Colonic mucosa (tissue), 4 donors: ENCODE data around the gene OCLN. TPM values are rescaled to one million over a fixed set of nuclear protein-coding genes. Genes with fewer than 3 reads are reported as not detected.

Source experiments
- DNase-seq: peaks from one replicate; pipeline ENCODE4 v3.0.0-alpha.2; 2020
- H3K27ac ChIP-seq: fragments of 200-600 bp; one replicate; pipeline ENCODE4 v1.8.0; 2021
- H3K27me3 ChIP-seq: fragments of 200-600 bp; one replicate; pipeline ENCODE4 v1.8.0; 2021
- H3K36me3 ChIP-seq: fragments of 200-600 bp; one replicate; pipeline ENCODE4 v1.8.0; 2021
- H3K4me1 ChIP-seq: fragments of 200-600 bp; one replicate; pipeline ENCODE4 v1.8.0; 2021; ENCODE audit warnings: mild to moderate bottlenecking
- H3K4me3 ChIP-seq: fragments of 200-600 bp; one replicate; pipeline ENCODE4 v1.8.0; 2021
- H3K9ac ChIP-seq, 2 donors: one replicate each; pipeline ENCODE4 v1.7.0; 2013; ENCODE audit warnings: control low read depth in 2 of 2, low read depth in 2 of 2, low read length in 2 of 2
- H3K9me3 ChIP-seq: fragments of 200-600 bp; one replicate; pipeline ENCODE4 v1.8.0; 2021
- intact Hi-C: fragments of 100-400 bp; cut with DNase I; formaldehyde crosslinking; loops from one replicate; pipeline ENCODE4 v1.14.1; 2022
- total RNA-seq, 2 donors: library from RNA; stranded (reverse); fragmentation: NEBNext Ultra II Directional in 1 of 2; extraction: Animal tissue kit (Norgen Biotek cat#: 25700) in 1 of 2; gene quantifications; one replicate each; pipeline ENCODE4 v1.2.1, GENCODE V29; 2021
- TF ChIP-seq, protein P1 (sequence below): fragments of 200-600 bp; IDR thresholded peaks from one replicate; pipeline ENCODE4 v1.8.0; 2022; ENCODE audit warnings: antibody characterized with exemption, mild to moderate bottlenecking
- donor health status: healthy.
- donor health status: DM: no; HTN: no; CAD: no.
- donor health status: DM: no; HTN: no; CAD: no.

OCLN gene
- total RNA-seq, 2 donors from 2014 or later, result 115 to 176 TPM

DNA sequence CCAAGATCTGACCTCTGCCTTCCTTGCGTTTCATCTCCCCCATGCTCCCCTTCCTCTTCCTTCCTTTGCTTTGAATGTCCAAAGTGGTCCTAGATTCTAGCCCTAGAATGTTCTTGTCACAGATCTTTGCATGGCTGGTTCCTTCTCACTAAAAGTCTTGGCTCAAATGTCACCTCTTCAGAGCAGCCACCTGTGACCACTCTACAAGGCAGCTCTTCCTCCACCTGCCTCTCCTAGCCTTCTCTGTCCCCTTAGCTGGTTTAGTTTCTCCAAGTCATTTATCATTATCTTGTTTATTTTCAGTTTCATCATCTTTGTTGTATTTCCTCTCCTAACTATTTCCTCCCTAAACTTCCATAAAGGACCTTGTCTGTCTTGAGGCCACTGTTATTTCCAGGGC, 7.1 kb upstream of the OCLN start:
- intact Hi-C loops, result no loop called here
- Histone ChIP-seq H3K27me3 (no peaks in the 10 kb centered on the region), H3K36me3 (no peaks in the 10 kb centered on the region), H3K9ac (no peak overlapping the region), H3K4me1 (no peaks in the 10 kb centered on the region), H3K4me3 (no peak overlapping the region), H3K27ac (no peak overlapping the region), H3K9me3 (no peaks in the 10 kb centered on the region)
- TF ChIP-seq, protein P1, sequence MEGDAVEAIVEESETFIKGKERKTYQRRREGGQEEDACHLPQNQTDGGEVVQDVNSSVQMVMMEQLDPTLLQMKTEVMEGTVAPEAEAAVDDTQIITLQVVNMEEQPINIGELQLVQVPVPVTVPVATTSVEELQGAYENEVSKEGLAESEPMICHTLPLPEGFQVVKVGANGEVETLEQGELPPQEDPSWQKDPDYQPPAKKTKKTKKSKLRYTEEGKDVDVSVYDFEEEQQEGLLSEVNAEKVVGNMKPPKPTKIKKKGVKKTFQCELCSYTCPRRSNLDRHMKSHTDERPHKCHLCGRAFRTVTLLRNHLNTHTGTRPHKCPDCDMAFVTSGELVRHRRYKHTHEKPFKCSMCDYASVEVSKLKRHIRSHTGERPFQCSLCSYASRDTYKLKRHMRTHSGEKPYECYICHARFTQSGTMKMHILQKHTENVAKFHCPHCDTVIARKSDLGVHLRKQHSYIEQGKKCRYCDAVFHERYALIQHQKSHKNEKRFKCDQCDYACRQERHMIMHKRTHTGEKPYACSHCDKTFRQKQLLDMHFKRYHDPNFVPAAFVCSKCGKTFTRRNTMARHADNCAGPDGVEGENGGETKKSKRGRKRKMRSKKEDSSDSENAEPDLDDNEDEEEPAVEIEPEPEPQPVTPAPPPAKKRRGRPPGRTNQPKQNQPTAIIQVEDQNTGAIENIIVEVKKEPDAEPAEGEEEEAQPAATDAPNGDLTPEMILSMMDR, result no peak
- no peak for DNase-seq

DNA sequence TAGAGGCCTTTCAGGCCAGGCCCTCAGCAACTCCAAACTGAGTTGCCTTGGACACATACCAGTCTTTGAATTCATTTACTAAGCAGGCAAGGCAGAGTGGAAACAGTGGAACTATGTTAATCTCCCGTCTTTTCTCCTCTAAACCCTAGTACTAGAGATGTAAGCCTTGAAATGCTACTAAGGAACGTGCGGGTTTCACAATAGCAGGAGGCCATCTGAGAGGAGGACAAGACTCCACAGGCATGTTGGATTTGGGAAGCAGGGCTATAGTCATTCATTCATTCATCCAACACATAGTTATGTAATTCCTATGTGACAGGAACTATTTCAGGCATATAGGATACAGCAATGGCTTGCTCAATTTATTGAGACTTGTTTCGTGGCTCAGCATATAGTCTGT, 3.3 kb upstream of the OCLN start:
- TF ChIP-seq, protein P1, result no peak
- Histone ChIP-seq H3K9me3 (no peaks in the 10 kb centered on the region), H3K4me1 (no peaks in the 10 kb centered on the region), H3K4me3 (no peak overlapping the region), H3K9ac (no peak overlapping the region), H3K27ac (no peak overlapping the region), H3K27me3 (peaks cover 4% of the 10 kb centered on the region), H3K36me3 (no peaks in the 10 kb centered on the region)
- intact Hi-C loops, result no loop called here
- DNase-seq, result no peak

DNA sequence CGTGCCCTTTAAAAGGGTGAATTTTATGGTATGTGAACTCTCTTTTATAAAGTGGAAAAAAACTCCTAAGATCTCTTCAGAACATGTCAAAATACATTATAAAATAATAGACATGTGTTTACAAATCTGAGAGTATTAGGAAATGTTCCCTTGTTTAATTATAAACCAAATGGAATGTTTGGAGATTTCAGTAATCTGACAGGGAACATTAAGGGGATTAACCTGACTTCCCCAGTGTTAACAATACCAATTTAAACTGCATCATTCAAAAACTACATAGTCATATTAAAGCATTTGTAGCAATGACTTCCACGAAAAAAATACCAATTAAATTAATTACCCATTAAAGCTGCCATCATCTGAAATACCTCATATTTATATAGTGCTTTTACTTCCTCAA, 1.6 kb upstream of the OCLN start:
- H3K27ac ChIP-seq, result no peak overlapping the region
- TF ChIP-seq, protein P1, result no peak
- intact Hi-C loops, result loop anchor here (10.0 kb wide), 1 partner anchor 76 kb away; the partner anchor contains the start of gene MARVELD2
- H3K4me1 ChIP-seq, result no peaks in the 10 kb centered on the region
- no peak overlapping the region for H3K9ac ChIP-seq
- no peaks in the 10 kb centered on the region for H3K9me3 ChIP-seq
- no peak overlapping the region for H3K4me3 ChIP-seq
- no peaks in the 10 kb centered on the region for H3K36me3 ChIP-seq
- H3K27me3 ChIP-seq, result peaks cover 4% of the 10 kb centered on the region
- no peak for DNase-seq

DNA sequence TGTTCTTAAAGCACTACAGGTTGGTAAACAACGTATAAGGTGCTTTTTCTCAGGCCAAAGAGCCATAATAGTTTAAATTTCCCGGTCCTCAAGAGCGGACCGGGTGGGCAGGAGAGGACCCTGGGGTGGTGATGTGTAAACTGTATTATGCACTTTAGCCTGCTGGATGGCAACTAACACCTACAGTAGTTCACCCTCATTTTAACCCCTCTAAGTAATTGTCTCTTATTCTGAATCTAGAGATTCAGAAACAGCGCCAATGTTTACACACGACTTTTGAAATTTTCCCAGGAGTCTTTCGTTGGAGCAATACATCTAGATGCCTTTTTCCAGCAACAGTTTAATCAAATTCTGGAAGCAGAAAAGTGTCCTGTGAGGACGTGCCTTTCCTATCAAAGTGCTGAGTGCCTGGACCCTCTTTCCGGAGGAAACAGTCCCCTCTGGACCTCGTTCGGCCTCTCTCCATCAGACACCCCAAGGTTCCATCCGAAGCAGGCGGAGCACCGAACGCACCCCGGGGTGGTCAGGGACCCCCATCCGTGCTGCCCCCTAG, 676 bp upstream of the OCLN start:
- DNase-seq, result no peak
- peak overlapping the region; percentile 83 to 92 for H3K9ac ChIP-seq
- no peaks in the 10 kb centered on the region for H3K36me3 ChIP-seq
- intact Hi-C loops, result loop anchor here (10.0 kb wide), 1 partner anchor 77 kb away; the partner anchor contains the start of gene MARVELD2
- H3K27me3 ChIP-seq, result peaks cover 4% of the 10 kb centered on the region
- TF ChIP-seq, protein P1, result no peak
- H3K4me1 ChIP-seq, result no peaks in the 10 kb centered on the region
- peak overlapping the region; percentile 77 for H3K4me3 ChIP-seq
- no peaks in the 10 kb centered on the region for H3K9me3 ChIP-seq
- H3K27ac ChIP-seq, result peak overlapping the region; percentile 97

DNA sequence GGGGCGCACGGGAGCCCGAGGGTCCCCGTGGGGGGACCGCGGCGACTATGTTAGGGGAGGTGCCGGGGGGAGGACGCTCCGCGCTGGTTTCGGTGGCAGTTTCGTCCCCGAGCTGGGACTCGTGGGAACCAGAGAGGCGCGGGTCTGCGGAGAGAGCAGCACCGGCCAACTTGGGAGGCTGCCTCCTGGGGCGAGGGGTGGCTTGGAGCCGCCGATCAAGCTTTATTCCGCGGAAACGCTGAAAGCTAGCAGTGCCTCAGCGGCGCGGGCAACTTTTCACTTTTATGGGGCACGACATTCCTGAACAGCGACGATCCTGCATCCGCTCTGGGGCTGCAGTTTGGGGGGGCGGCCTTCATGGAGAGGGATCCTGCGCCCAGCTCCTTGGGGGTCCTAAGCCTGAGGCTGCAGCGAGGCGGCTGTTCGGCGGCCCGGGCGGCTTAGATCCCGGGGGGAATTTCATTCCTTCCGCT, 369 bp downstream of the OCLN start:
- intact Hi-C loops, result loop anchor here (10.0 kb wide), 1 partner anchor 78 kb away; the partner anchor contains the start of gene MARVELD2
- TF ChIP-seq, protein P1, result no peak
- peak overlapping the region; percentile 77 for H3K4me3 ChIP-seq
- peaks cover 4% of the 10 kb centered on the region for H3K27me3 ChIP-seq
- peak overlapping the region; percentile 97 for H3K27ac ChIP-seq
- no peak for DNase-seq
- H3K4me1 ChIP-seq, result no peaks in the 10 kb centered on the region
- H3K36me3 ChIP-seq, result no peaks in the 10 kb centered on the region
- peak overlapping the region; percentile 83 to 92 for H3K9ac ChIP-seq
- H3K9me3 ChIP-seq, result no peaks in the 10 kb centered on the region
